Tibial nerve (tissue), 4 donors: ENCODE data around the gene CYP4F3.

Experiments
- CTCF ChIP-seq, 5 experiments: fragments of 200-600 bp in 3 of 5; fragments of 450-650 bp in 2 of 5; sonication (generic) in 3 of 5; IDR thresholded peaks; one replicate each; pipeline ENCODE4 v1.5.1; 2016 to 2019; ENCODE audit warnings: antibody characterized with exemption in 5 of 5, mild to moderate bottlenecking in 3 of 5, moderate library complexity in 2 of 5
- EP300 ChIP-seq, 2 donors: sonication (generic); formaldehyde crosslinking; IDR thresholded peaks; one replicate each; pipeline ENCODE4 v1.6.1; 2017; ENCODE audit warnings: antibody characterized with exemption in 2 of 2, mild to moderate bottlenecking in 1 of 2

DNA sequence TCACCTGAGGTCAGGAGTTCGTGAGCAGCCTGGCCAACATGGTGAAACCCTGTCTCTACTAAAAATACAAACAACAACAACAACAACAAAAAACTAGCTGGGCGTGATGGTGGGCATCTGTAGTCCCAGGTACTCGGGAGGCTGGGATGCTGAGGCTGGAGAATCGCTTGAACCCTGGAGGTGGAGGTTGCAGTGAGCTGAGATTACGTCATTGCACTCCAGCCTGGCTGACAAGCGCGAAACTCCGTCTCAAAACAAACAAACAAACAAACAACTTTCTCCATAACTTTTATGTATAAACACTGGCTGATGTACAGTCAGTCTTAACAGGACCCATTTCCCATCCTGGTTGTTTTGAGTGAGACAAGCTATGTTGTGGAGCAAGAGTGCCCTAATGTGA, 31.4 kb upstream of the CYP4F3 start:
- TF ChIP-seq EP300 (IDR thresholded peaks at IDR 0.05) (no peak), CTCF (IDR thresholded peaks at IDR 0.05) (no peak)
